Ectodermal cell (in vitro differentiated cells): Measurements from ENCODE around the gene SCYGR5. TPM values are rescaled to one million over a fixed set of nuclear protein-coding genes. Genes with fewer than 3 reads are reported as not detected.
"Not testable (repeated sequence)": the region's sequence is repeated elsewhere in the genome, so short reads cannot be mapped to it uniquely, and the experiment has no call there.

Experiments
- H3K27ac ChIP-seq: 2 replicates; pipeline ENCODE4 v1.7.0; 2013; ENCODE audit warnings: mild to moderate bottlenecking, low read depth, low read length; ENCODE audit not compliant: insufficient read depth, poor library complexity, severe bottlenecking
- H3K27me3 ChIP-seq: 2 replicates; pipeline ENCODE4 v1.7.0; 2013; ENCODE audit warnings: mild to moderate bottlenecking, low read length; ENCODE audit not compliant: insufficient read depth, control insufficient read depth, poor library complexity, severe bottlenecking
- H3K36me3 ChIP-seq: one replicate; pipeline ENCODE4 v1.7.0; 2013; ENCODE audit warnings: low read length; ENCODE audit not compliant: control insufficient read depth, insufficient read depth
- H3K4me1 ChIP-seq: one replicate; pipeline ENCODE4 v1.7.0; 2013; ENCODE audit warnings: low read length; ENCODE audit not compliant: control insufficient read depth, insufficient read depth
- H3K4me3 ChIP-seq: 2 replicates; pipeline ENCODE4 v1.7.0; 2013; ENCODE audit warnings: low read depth, low read length, control low read depth; ENCODE audit not compliant: insufficient read depth
- H3K9me3 ChIP-seq: 2 replicates; pipeline ENCODE4 v1.7.0; 2013; ENCODE audit warnings: mild to moderate bottlenecking, low read length, moderate library complexity; ENCODE audit not compliant: control insufficient read depth
- WGBS, 2 experiments: methylation state at CpG; one replicate each; pipeline ENCODE4 v1.1.7; 2013; ENCODE audit warnings: missing lambda C conversion rate in 2 of 2; 5-methylcytosine and 5-hydroxymethylcytosine counted together
- polyA plus RNA-seq, 4 experiments: library from polyadenylated mRNA; stranded (reverse); fragments of 50-300 nt; gene quantifications; one replicate each; pipeline ENCODE4 v1.2.3, GENCODE V29; 2013

The SCYGR5 gene
- polyA plus RNA-seq (2013, experiment 1 of 4) = not detected
- not detected for polyA plus RNA-seq (2013, experiment 2 of 4)
- polyA plus RNA-seq (2013, experiment 3 of 4) = not detected
- not detected for polyA plus RNA-seq (2013, experiment 4 of 4)

DNA sequence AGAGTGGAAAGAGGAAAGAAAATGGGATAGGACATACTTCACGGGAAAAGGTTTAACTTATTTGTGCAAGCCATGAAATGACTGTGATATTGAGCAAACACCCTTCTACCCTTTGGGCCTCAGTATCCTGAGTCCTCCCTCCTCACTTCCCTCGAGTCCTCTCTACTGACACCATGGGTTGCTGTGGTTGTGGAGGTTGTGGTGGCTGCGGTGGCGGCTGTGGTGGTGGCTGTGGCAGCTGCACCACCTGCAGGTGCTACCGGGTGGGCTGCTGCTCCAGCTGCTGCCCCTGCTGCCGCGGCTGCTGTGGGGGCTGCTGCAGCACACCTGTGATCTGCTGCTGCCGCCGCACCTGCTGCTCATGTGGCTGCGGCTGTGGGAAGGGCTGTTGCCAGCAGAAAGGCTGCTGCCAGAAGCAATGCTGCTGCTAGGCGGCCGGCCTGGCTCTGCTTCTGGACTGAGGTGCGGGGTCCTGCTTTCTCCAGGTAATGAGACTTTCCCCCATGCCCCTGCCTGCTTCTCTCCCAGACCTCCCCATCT, at the start of gene SCYGR5:
Gene SCYGR5 (plus strand): TSS at position 174 of the 540 bp plus-strand sequence. CDS start 0 bp downstream, at position 174.
- H3K9me3 ChIP-seq, H3K36me3 ChIP-seq, H3K27ac ChIP-seq, H3K4me1 ChIP-seq, H3K27me3 ChIP-seq, H3K4me3 ChIP-seq: not testable (repeated sequence)
- WGBS, 2 experiments = 91 to 92% methylated on average over 12 to 13 of the region's 13 CpGs

DNA sequence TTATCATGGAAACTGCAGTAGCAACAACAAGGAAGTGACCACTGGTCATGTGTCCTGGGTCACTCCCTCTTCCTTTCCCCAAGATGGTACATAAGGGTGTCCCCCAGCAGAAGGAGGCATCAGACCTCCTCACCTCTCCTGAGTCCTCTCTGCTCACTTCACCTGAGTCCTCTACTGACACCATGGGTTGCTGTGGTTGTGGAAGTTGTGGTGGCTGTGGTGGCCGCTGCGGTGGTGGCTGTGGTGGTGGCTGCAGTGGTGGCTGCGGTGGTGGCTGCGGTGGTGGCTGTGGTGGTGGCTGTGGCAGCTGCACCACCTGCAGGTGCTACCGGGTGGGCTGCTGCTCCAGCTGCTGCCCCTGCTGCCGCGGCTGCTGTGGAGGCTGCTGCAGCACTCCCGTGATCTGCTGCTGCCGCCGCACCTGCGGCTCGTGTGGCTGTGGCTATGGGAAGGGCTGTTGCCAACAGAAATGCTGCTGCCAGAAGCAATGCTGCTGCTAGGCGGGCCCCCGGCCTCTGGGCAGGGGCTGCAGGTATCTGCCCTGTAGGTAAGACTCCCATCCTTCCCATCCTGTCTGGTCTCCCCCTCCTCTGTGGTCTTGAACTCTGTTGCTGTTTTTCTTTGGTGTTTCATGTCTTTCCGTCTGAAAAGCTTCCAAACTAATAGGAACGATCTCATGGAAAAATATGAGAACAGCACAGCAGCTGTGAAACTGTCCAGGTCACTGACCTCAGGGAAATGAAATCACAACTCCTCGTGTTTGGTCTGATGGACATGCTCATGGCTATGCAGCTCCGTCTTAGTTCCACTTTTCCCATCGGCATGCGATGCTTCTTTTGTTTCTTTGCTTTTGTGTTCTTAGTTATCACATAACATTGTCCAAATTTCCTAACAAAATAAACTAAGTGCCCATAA, 49.0 kb upstream of the SCYGR5 start, which contains the start of gene SCYGR4:
Gene SCYGR4 (plus strand): TSS at position 183 of the 915 bp plus-strand sequence. CDS start 0 bp downstream, at position 183.
- Histone ChIP-seq H3K9me3 (no peaks in the 10 kb centered on the region), H3K4me3 (no peak within 1 kb of the TSS), H3K4me1 (no peaks in the 10 kb centered on the region), H3K36me3 (no peaks in the 10 kb centered on the region), H3K27me3 (no peaks in the 10 kb centered on the region), H3K27ac (no peak within 1 kb of the TSS)
- WGBS, 2 experiments = 92 to 93% methylated on average over 19 to 20 of the region's 20 CpGs

DNA sequence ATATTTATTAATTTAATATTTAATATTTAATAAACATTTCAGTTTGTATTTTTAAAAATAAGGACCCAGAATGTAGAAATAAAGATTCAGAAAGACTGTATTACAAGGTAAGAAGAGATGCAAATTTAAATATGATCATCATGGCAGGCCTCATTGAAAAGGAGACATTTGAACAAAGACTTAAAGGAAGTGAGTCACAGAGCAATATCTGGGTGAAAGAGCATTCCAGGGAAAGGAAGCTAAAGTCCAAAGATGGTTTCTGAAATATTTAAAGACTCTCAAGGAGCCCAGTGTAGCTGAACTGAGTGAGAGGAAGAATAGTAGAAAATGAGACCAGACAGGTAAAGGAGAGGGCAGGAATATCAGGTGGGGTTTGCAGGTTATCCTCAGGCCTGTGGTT, 43.4 kb upstream of the SCYGR5 start:
- no peak overlapping the region for H3K27ac ChIP-seq
- H3K4me3 ChIP-seq = no peak overlapping the region
- no peaks in the 10 kb centered on the region for H3K36me3 ChIP-seq
- H3K27me3 ChIP-seq = no peaks in the 10 kb centered on the region
- H3K9me3 ChIP-seq = no peaks in the 10 kb centered on the region
- H3K4me1 ChIP-seq = no peaks in the 10 kb centered on the region

DNA sequence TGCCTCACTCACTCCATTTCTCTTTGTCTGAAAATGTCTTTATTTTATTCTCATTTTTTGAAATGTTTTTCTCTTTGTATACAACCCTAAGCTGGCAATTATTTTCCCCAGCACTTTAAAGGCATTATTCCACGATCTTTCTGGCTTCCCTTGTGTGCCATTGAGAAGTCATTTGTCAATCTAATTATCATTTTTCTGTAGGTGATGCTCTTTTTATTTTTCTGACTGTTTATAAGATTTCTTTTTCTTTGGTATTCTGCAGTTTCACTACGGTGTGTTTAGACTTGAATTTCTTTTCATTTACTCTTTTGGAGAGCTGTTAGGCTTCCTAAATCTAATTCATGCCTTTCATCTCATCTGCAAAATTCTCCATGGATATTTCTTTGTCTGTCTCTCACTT, 41.2 kb upstream of the SCYGR5 start:
- Histone ChIP-seq H3K36me3 (no peaks in the 10 kb centered on the region), H3K27me3 (no peaks in the 10 kb centered on the region), H3K27ac (no peak overlapping the region), H3K4me3 (no peak overlapping the region), H3K9me3 (no peaks in the 10 kb centered on the region), H3K4me1 (no peaks in the 10 kb centered on the region)
- 56% methylated on average over 2 of the region's 2 CpGs; no CpG with 5 or more reads in 1 of the 2 experiments for WGBS, 2 experiments

- Histone ChIP-seq H3K36me3 (no peaks in the 10 kb centered on the region), H3K4me3 (no peak overlapping the region), H3K9me3 (no peaks in the 10 kb centered on the region), H3K27ac (no peak overlapping the region), H3K4me1 (no peaks in the 10 kb centered on the region), H3K27me3 (no peaks in the 10 kb centered on the region)
- 83 to 91% methylated on average over 9 to 10 of the region's 10 CpGs for WGBS, 2 experiments
Observed at GRCh38 chr2:227626580-227627151, 39.9 kb upstream of the SCYGR5 start.

GRCh38 chr2:227627769-227628168, 38.8 kb upstream of the SCYGR5 start:
- H3K4me1 ChIP-seq = no peaks in the 10 kb centered on the region
- no peaks in the 10 kb centered on the region for H3K9me3 ChIP-seq
- WGBS, 2 experiments = 86% methylated on average over 2 to 3 of the region's 3 CpGs
- no peak overlapping the region for H3K4me3 ChIP-seq
- no peaks in the 10 kb centered on the region for H3K36me3 ChIP-seq
- H3K27me3 ChIP-seq = no peaks in the 10 kb centered on the region
- no peak overlapping the region for H3K27ac ChIP-seq

DNA sequence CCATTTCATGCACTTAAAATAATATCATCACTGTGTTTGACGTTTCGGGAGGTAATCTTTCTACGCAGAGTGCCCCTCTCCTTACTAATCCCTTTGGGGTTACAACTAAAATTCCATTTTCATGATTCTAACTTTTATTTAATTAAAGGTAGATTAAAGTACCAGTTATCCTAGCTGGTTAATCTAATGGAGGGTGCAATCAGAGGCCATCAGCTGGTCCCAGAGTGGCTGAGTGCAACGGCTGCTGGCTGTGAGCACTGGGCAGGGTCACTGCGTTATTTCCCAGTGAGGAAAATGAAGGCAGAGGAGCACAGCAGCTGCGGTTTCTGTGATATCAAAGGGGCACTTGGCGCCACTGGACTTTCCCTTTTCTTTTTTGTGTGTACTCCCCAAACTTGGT, 37.2 kb upstream of the SCYGR5 start:
- no peak overlapping the region for H3K27ac ChIP-seq
- no peaks in the 10 kb centered on the region for H3K36me3 ChIP-seq
- no peak overlapping the region for H3K4me3 ChIP-seq
- H3K4me1 ChIP-seq = no peaks in the 10 kb centered on the region
- H3K9me3 ChIP-seq = no peaks in the 10 kb centered on the region
- WGBS, 2 experiments = 86 to 87% methylated on average over 7 of the region's 7 CpGs
- H3K27me3 ChIP-seq = no peaks in the 10 kb centered on the region

GRCh38 chr2:227630322-227630721, 36.3 kb upstream of the SCYGR5 start:
- no peak overlapping the region for H3K4me3 ChIP-seq
- H3K27ac ChIP-seq = no peak overlapping the region
- no peaks in the 10 kb centered on the region for H3K27me3 ChIP-seq
- WGBS, 2 experiments = 97 to 98% methylated on average over 3 of the region's 3 CpGs
- H3K36me3 ChIP-seq = no peaks in the 10 kb centered on the region
- no peaks in the 10 kb centered on the region for H3K9me3 ChIP-seq
- H3K4me1 ChIP-seq = no peaks in the 10 kb centered on the region

GRCh38 chr2:227632827-227633226, 33.8 kb upstream of the SCYGR5 start:
- Histone ChIP-seq H3K4me3 (no peak overlapping the region), H3K36me3 (no peaks in the 10 kb centered on the region), H3K4me1 (no peaks in the 10 kb centered on the region), H3K9me3 (no peaks in the 10 kb centered on the region), H3K27me3 (no peaks in the 10 kb centered on the region), H3K27ac (no peak overlapping the region)
- WGBS, 2 experiments = 91 to 98% methylated on average over 5 of the region's 6 CpGs

DNA sequence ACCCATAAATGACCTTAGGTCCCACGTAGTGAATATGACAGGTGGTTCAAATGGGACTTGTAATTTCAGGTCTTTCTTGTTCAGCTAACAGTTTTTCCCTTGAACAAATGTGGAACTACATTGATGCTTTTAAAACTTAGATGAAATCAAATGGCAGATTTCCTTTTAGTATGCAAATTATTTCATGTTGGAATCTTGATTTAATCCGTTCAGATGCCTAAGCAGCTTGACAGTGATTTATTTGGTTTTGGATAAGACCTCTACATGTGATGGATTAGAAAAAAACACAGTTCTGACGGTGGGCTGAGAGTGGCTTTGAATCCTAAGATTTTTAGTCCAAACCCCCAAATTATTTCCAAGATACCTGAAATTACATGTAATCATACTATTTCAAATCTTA, 32.4 kb upstream of the SCYGR5 start:
- no peak overlapping the region for H3K27ac ChIP-seq
- no peaks in the 10 kb centered on the region for H3K36me3 ChIP-seq
- no peaks in the 10 kb centered on the region for H3K27me3 ChIP-seq
- H3K4me3 ChIP-seq = no peak overlapping the region
- no peaks in the 10 kb centered on the region for H3K9me3 ChIP-seq
- H3K4me1 ChIP-seq = no peaks in the 10 kb centered on the region
- WGBS, 2 experiments = 96 to 97% methylated on average over 3 of the region's 3 CpGs
